Smooth muscle cell (in vitro differentiated cells): Measurements from ENCODE around the gene PKD1L1. TPM values are rescaled to one million over a fixed set of nuclear protein-coding genes. Genes with fewer than 3 reads are reported as not detected.

Experiments
- DNase-seq: peaks from one replicate; lab custom pipeline; 2025; ENCODE audit not compliant: unreplicated experiment; lab: John Stamatoyannopoulos, UW
- H2AFZ ChIP-seq: fragments of 200-600 bp; sonication (generic); 2 replicates; pipeline ENCODE4 v1.6.0; 2016; ENCODE audit warnings: antibody characterized with exemption, low read depth, mild to moderate bottlenecking
- H3F3A ChIP-seq: fragments of 200-600 bp; sonication (generic); 2 replicates; pipeline ENCODE4 v1.6.0; 2017; ENCODE audit warnings: antibody characterized with exemption, low read depth
- H3K27ac ChIP-seq: fragments of 200-600 bp; sonication (generic); 2 replicates; pipeline ENCODE4 v1.5.1; 2016; ENCODE audit warnings: low read depth, mild to moderate bottlenecking
- H3K27me3 ChIP-seq: fragments of 200-600 bp; sonication (generic); 2 replicates; pipeline ENCODE4 v1.6.1; 2016; ENCODE audit warnings: low read depth, mild to moderate bottlenecking
- H3K36me3 ChIP-seq: fragments of 200-600 bp; sonication (generic); 2 replicates; pipeline ENCODE4 v1.5.1; 2016; ENCODE audit warnings: low read depth
- H3K4me1 ChIP-seq: fragments of 200-600 bp; sonication (generic); 2 replicates; pipeline ENCODE4 v1.5.1; 2016; ENCODE audit warnings: low read depth
- H3K4me2 ChIP-seq: fragments of 200-600 bp; sonication (generic); 2 replicates; pipeline ENCODE4 v1.6.0; 2016; ENCODE audit warnings: mild to moderate bottlenecking
- H3K4me3 ChIP-seq: fragments of 200-600 bp; sonication (generic); 2 replicates; pipeline ENCODE4 v1.5.1; 2016; ENCODE audit warnings: mild to moderate bottlenecking
- H3K79me2 ChIP-seq: fragments of 200-600 bp; sonication (generic); 2 replicates; pipeline ENCODE4 v1.6.0; 2016; ENCODE audit warnings: low read depth, mild to moderate bottlenecking
- H3K9ac ChIP-seq: fragments of 200-600 bp; sonication (generic); 2 replicates; pipeline ENCODE4 v1.6.0; 2016; ENCODE audit warnings: low read depth
- H3K9me3 ChIP-seq: fragments of 200-600 bp; sonication (generic); replicated peaks from 2 replicates; pipeline ENCODE4 v1.5.1; 2016; ENCODE audit warnings: low read depth
- H4K20me1 ChIP-seq: fragments of 200-600 bp; sonication (generic); 2 replicates; pipeline ENCODE4 v1.6.0; 2016; ENCODE audit warnings: low read depth
- WGBS: methylation state at CpG from one replicate; pipeline ENCODE4 v1.1.7; 2016; ENCODE audit warnings: low lambda C conversion rate; 5-methylcytosine and 5-hydroxymethylcytosine counted together
- polyA plus RNA-seq: library from polyadenylated mRNA; unstranded; fragments of >200 nt; fragmentation: Nextera tagmentation; extraction: Ambion mirVana; gene quantifications from 2 replicates; pipeline ENCODE4 v1.2.1, GENCODE V29; 2016
- total RNA-seq: library from RNA; depleted of rRNA; stranded (reverse); fragments of >200 nt; gene quantifications from 2 replicates; pipeline ENCODE4 v1.2.3, GENCODE V29; 2014
- TF ChIP-seq, protein P1 (sequence below): fragments of 200-600 bp; sonication (generic); IDR thresholded peaks from 2 replicates; pipeline ENCODE4 v1.5.1; 2017; ENCODE audit warnings: borderline replicate concordance, mild to moderate bottlenecking, antibody characterized with exemption; ENCODE audit not compliant: insufficient read depth, poor library complexity, severe bottlenecking

Gene PKD1L1
- total and polyA plus RNA-seq, 2 experiments from 2014 or later: 0.04 to 0.06 TPM

DNA sequence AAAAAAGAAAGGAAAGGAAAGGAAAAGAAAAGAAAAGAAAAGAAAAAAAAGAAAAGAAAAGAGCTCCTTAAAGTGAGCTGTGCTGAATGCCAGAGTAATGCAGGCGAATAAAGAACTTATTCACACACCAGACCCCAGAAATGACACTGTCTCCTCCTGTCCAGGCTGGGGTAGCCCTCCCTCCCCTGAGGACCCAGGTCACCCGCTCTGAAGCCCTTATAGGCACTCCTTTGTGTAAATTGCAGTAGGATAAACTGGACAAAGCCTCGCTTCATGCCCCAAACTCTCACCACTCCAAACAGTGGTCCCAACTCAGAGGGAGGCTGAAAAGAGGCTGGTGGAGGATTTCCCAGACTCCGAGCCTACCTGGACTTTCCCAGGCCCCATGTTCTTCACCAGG is 46.3 kb downstream of the PKD1L1 start:
- Histone ChIP-seq H3K4me2 (no peak overlapping the region), H3K9me3 (no peaks in the 10 kb centered on the region), H4K20me1 (no peaks in the 10 kb centered on the region), H3K9ac (no peak overlapping the region), H3K27me3 (peaks cover 5% of the 10 kb centered on the region), H3F3A (no peaks in the 10 kb centered on the region), H3K4me1 (peaks cover 20% of the 10 kb centered on the region), H3K4me3 (no peak overlapping the region), H3K27ac (no peak overlapping the region), H3K36me3 (no peaks in the 10 kb centered on the region), H2AFZ (no peak overlapping the region), H3K79me2 (no peaks in the 10 kb centered on the region)
- DNase-seq: no peak
- WGBS: 93% methylated on average over 4 of the region's 4 CpGs
- TF ChIP-seq, protein P1, sequence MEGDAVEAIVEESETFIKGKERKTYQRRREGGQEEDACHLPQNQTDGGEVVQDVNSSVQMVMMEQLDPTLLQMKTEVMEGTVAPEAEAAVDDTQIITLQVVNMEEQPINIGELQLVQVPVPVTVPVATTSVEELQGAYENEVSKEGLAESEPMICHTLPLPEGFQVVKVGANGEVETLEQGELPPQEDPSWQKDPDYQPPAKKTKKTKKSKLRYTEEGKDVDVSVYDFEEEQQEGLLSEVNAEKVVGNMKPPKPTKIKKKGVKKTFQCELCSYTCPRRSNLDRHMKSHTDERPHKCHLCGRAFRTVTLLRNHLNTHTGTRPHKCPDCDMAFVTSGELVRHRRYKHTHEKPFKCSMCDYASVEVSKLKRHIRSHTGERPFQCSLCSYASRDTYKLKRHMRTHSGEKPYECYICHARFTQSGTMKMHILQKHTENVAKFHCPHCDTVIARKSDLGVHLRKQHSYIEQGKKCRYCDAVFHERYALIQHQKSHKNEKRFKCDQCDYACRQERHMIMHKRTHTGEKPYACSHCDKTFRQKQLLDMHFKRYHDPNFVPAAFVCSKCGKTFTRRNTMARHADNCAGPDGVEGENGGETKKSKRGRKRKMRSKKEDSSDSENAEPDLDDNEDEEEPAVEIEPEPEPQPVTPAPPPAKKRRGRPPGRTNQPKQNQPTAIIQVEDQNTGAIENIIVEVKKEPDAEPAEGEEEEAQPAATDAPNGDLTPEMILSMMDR: no peak

DNA sequence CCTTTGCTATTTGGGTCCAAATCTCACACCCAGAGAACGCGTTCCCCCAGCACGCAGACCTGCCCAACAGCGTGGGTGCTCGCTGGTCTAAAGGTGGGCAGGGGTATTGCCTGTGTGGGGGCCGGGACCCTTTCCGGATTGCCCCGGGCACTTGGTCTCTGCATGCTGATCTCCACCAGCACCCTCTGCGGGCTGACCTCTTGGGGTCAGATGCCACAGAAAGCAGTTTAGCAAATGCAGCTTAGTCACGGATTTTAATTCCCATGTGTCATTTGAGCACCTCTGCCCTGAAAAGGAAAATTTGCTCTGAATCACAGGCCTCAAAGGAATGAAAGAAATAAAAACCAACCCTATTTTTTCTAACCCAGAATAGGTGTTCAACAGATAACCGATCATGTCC is 46.7 kb downstream of the PKD1L1 start:
- Histone ChIP-seq H3K4me1 (peaks cover 20% of the 10 kb centered on the region), H3K4me3 (no peak overlapping the region), H3K9me3 (no peaks in the 10 kb centered on the region), H3K9ac (no peak overlapping the region), H3K27ac (no peak overlapping the region), H4K20me1 (no peaks in the 10 kb centered on the region), H3K79me2 (no peaks in the 10 kb centered on the region), H2AFZ (no peak overlapping the region), H3K4me2 (no peak overlapping the region), H3F3A (no peaks in the 10 kb centered on the region), H3K36me3 (no peaks in the 10 kb centered on the region), H3K27me3 (peaks cover 5% of the 10 kb centered on the region)
- TF ChIP-seq, protein P1: no peak
- 82% methylated on average over 11 of the region's 11 CpGs for WGBS
- no peak for DNase-seq

GRCh38 chr7:47897831-47898230 is 50.4 kb downstream of the PKD1L1 start:
- Histone ChIP-seq H3K4me3 (no peak overlapping the region), H3F3A (no peaks in the 10 kb centered on the region), H3K9me3 (no peaks in the 10 kb centered on the region), H3K27me3 (peaks cover 5% of the 10 kb centered on the region), H3K27ac (no peak overlapping the region), H3K4me1 (peaks cover 6% of the 10 kb centered on the region), H3K79me2 (no peaks in the 10 kb centered on the region), H2AFZ (no peak overlapping the region), H3K9ac (no peak overlapping the region), H3K36me3 (no peaks in the 10 kb centered on the region), H4K20me1 (no peaks in the 10 kb centered on the region), H3K4me2 (no peak overlapping the region)
- WGBS: 92% methylated on average over 4 of the region's 4 CpGs
- DNase-seq: no peak
- TF ChIP-seq, protein P1: no peak

GRCh38 chr7:47896809-47897423 is 51.4 kb downstream of the PKD1L1 start:
- Histone ChIP-seq H3K27ac (no peak overlapping the region), H3K36me3 (no peaks in the 10 kb centered on the region), H2AFZ (no peak overlapping the region), H4K20me1 (no peaks in the 10 kb centered on the region), H3K9ac (no peak overlapping the region), H3K4me1 (peaks cover 6% of the 10 kb centered on the region), H3F3A (no peaks in the 10 kb centered on the region), H3K4me3 (no peak overlapping the region), H3K4me2 (no peak overlapping the region), H3K27me3 (peaks cover 5% of the 10 kb centered on the region), H3K9me3 (no peaks in the 10 kb centered on the region), H3K79me2 (no peaks in the 10 kb centered on the region)
- no peak for DNase-seq
- WGBS: 44% methylated on average over 9 of the region's 9 CpGs
- TF ChIP-seq, protein P1: no peak
